ENCODE measurements around the gene UCN2. TPM values are rescaled to one million over a fixed set of nuclear protein-coding genes. Genes with fewer than 3 reads are reported as not detected.

UCN2 gene
- total RNA-seq, 4 donors from 2014 or later = 0.19 TPM; not detected in 3

GRCh38 chr3:48519277-48519643 is 44.3 kb downstream of the UCN2 start:
- H3K4me3 ChIP-seq = no peak overlapping the region
- H3K4me1 ChIP-seq = no peaks in the 10 kb centered on the region
- no peak for ATAC-seq
- H3K9me3 ChIP-seq = no peaks in the 10 kb centered on the region
- H3K27me3 ChIP-seq = no peaks in the 10 kb centered on the region
- H3K27ac ChIP-seq = no peak overlapping the region
- peaks cover 0 to 36% of the 10 kb centered on the region in 2 donors for H3K36me3 ChIP-seq
- TF ChIP-seq, protein P1, sequence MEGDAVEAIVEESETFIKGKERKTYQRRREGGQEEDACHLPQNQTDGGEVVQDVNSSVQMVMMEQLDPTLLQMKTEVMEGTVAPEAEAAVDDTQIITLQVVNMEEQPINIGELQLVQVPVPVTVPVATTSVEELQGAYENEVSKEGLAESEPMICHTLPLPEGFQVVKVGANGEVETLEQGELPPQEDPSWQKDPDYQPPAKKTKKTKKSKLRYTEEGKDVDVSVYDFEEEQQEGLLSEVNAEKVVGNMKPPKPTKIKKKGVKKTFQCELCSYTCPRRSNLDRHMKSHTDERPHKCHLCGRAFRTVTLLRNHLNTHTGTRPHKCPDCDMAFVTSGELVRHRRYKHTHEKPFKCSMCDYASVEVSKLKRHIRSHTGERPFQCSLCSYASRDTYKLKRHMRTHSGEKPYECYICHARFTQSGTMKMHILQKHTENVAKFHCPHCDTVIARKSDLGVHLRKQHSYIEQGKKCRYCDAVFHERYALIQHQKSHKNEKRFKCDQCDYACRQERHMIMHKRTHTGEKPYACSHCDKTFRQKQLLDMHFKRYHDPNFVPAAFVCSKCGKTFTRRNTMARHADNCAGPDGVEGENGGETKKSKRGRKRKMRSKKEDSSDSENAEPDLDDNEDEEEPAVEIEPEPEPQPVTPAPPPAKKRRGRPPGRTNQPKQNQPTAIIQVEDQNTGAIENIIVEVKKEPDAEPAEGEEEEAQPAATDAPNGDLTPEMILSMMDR (IDR thresholded peaks at IDR 0.05) = no peak
- TF ChIP-seq EP300 (IDR thresholded peaks at IDR 0.05) (no peak), POLR2A (IDR thresholded peaks at IDR 0.05) (no peak), POLR2AphosphoS5 (IDR thresholded peaks at IDR 0.05) (no peak)
- WGBS, 2 donors (ENCODE audit: low coverage in 1 of 2) = 96% methylated on average over 4 of the region's 9 CpGs; no CpG with 5 or more reads in 1 of the 2 donors

GRCh38 chr3:48518638-48519276 is 44.8 kb downstream of the UCN2 start:
- Histone ChIP-seq H3K9me3 (no peaks in the 10 kb centered on the region), H3K36me3 (peaks cover 0 to 36% of the 10 kb centered on the region in 2 donors), H3K4me1 (no peaks in the 10 kb centered on the region), H3K4me3 (no peak overlapping the region), H3K27me3 (no peaks in the 10 kb centered on the region), H3K27ac (no peak overlapping the region)
- ATAC-seq = no peak
- TF ChIP-seq, protein P1 (IDR thresholded peaks at IDR 0.05) = no peak
- TF ChIP-seq EP300 (IDR thresholded peaks at IDR 0.05) = no peak
- TF ChIP-seq POLR2A (IDR thresholded peaks at IDR 0.05) = no peak
- TF ChIP-seq POLR2AphosphoS5 (IDR thresholded peaks at IDR 0.05) = no peak
- WGBS, 2 donors (ENCODE audit: low coverage in 1 of 2) = 47 to 67% methylated on average over 1 to 3 of the region's 12 CpGs

GRCh38 chr3:48518069-48518468 is 45.5 kb downstream of the UCN2 start:
- WGBS, 2 donors (ENCODE audit: low coverage in 1 of 2) = no CpG with 5 or more reads among the region's 6 CpGs
- H3K4me3 ChIP-seq = no peak overlapping the region
- ATAC-seq = no peak
- H3K27me3 ChIP-seq = no peaks in the 10 kb centered on the region
- no peaks in the 10 kb centered on the region for H3K4me1 ChIP-seq
- no peak overlapping the region for H3K27ac ChIP-seq
- no peaks in the 10 kb centered on the region for H3K9me3 ChIP-seq
- TF ChIP-seq POLR2A (IDR thresholded peaks at IDR 0.05) = no peak
- TF ChIP-seq POLR2AphosphoS5 (IDR thresholded peaks at IDR 0.05) = no peak
- TF ChIP-seq, protein P1 (IDR thresholded peaks at IDR 0.05) = no peak
- no peak for TF ChIP-seq EP300 (IDR thresholded peaks at IDR 0.05)
- peaks cover 0 to 30% of the 10 kb centered on the region in 2 donors for H3K36me3 ChIP-seq

GRCh38 chr3:48516571-48516970 is 47.0 kb downstream of the UCN2 start:
- WGBS, 2 donors (ENCODE audit: low coverage in 1 of 2) = 70% methylated on average over 2 of the region's 8 CpGs; no CpG with 5 or more reads in 1 of the 2 donors

More at GRCh38 chr3:48516571-48516970, 47.0 kb downstream of the UCN2 start:
- TF ChIP-seq EP300 (IDR thresholded peaks at IDR 0.05) (no peak), POLR2AphosphoS5 (IDR thresholded peaks at IDR 0.05) (no peak), POLR2A (IDR thresholded peaks at IDR 0.05) (no peak)
- TF ChIP-seq, protein P1 (IDR thresholded peaks at IDR 0.05) = no peak
- no peaks in the 10 kb centered on the region for H3K9me3 ChIP-seq
- H3K27ac ChIP-seq = no peak overlapping the region
- H3K4me1 ChIP-seq = no peaks in the 10 kb centered on the region
- H3K4me3 ChIP-seq = no peak overlapping the region
- no peaks in the 10 kb centered on the region for H3K27me3 ChIP-seq
- no peak for ATAC-seq
- peaks cover 0 to 18% of the 10 kb centered on the region in 2 donors for H3K36me3 ChIP-seq

Data from gastroesophageal sphincter (tissue), 4 donors.